Mesangial cell (primary cell): ENCODE data around the gene LEMD3. TPM values are rescaled to one million over a fixed set of nuclear protein-coding genes. Genes with fewer than 3 reads are reported as not detected.

Source experiments
- total RNA-seq: library from RNA; depleted of rRNA; stranded (reverse); fragments of >200 nt; gene quantifications from 2 replicates; pipeline ENCODE4 v1.2.3, GENCODE V29; 2015

Gene LEMD3
- total RNA-seq: 12.9 and 25.9 TPM in 2 replicates

GRCh38 chr12:65169320-65170208 is at the start of gene LEMD3:
TSS of gene LEMD3 (plus strand) at chr12:65169583. CDS start at chr12:65169597, 14 bp downstream.

GRCh38 chr12:65121049-65121955 is 48.1 kb upstream of the LEMD3 start, which contains the start of gene WIF1:
TSS of gene WIF1 (minus strand) at chr12:65121305. CDS start at chr12:65121191, 114 bp downstream.

GRCh38 chr12:65278576-65279368 is 109.4 kb downstream of the LEMD3 start, which contains the start of gene MSRB3:
TSS of gene MSRB3 (plus strand) at chr12:65278683. CDS start at chr12:65308580, 29,897 bp downstream.

Other genes with a start within 250 kb of the LEMD3 start
- not detected in 2 replicates for gene WIF1, start 48.3 kb upstream of the LEMD3 start, total RNA-seq
- gene MSRB3, start 109.1 kb downstream of the LEMD3 start, total RNA-seq: 15.3 and 23.1 TPM in 2 replicates